Measurements from ENCODE around the gene OXSR1.
"Not testable (repeated sequence)": the region's sequence is repeated elsewhere in the genome, so short reads cannot be mapped to it uniquely, and the experiment has no call there.

Gene OXSR1

DNA sequence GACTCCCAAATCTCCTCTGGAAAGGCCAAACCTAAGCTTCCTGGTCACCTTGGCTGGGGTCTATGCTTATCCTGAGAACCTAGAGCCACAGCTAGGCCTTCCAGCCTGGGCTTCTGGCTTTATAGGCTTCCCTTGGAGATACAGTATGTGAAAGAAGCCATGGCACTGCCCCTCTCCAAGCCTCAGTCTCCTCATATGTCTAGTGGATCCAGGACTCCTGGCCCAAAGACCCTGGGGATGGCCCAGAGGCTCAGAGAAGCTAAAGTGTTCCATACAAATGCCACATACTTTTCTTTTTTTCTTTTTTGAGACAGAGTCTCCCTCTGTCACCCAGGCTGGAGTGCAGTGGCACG lies 37.1 kb upstream of the OXSR1 start:
- DNase-seq = no peak

DNA sequence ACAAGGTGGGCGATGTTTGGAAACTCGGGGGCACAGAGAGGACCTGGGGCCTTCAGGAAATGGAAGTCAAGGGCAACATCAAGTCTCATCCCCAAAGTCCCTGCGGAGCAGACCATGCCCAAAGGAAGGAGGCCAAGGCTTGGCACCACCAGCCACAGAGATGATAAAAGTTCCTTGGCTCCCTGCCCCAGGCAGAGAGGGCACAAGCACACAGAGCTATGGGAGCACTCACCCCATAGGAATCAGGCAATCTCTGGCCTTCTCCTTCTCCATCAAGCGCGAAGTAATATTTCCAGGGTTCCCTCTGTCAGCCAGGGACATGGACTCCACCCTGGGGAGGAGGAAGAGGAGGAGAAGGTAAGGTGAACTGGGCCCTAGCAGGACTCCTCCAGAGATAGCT lies 36.3 kb upstream of the OXSR1 start:
- DNase-seq = no peak

DNA sequence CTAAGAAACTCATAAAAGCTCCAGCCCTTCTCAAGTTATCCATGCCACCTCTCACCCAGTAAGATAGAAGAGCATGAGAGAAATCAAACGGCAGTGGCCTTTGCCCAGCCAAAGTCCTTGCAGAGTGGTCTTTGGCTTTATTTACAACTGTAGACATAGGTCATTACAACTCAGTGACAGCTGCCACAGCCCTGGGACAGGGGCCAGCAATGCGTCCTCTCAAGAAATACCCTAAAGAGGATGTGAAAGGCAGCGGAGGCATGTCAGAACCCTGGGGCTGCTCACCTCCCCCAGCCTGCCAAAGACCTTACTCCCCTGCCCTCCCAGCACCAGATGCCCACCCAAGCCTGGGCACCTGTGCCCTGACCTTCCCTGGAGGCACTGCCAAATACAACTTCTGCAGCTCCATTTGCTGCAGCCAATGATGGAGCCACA lies 34.7 kb upstream of the OXSR1 start:
- DNase-seq = no peak

DNA sequence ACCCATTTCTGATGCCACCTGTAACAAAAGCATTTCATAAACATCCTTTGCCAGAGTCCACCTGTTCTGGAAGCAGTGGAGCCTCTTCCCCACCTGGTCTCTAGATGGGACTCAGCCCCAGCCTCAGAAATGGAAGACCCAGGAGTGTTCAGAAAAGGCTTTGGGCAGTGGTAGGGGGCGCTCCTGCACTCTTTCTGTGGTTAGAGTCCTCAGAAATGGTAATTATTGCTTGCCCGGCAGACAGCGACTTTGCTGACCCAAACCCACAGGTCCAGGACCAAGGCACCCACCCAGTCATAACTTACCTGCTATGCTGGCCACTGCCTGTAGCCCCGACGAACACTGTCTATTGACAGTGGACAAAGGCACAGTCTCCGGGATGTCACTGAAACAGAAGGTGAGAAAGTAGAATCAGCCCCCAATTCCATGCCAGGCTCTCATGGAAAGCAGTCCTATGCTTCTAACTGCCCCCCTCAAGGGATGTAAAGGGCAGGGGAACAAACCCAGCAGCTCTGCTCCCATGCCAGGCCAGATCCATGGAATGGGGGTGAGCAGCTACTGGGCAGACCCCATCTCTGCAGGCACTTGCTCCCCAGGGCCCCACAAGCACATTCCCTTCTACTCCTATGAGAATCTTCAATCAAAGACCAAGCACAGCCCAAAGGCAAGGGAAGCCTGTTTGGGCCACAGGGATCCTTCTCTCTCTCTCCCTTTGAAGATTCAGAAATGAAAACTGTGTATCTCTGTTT lies 33.5 kb upstream of the OXSR1 start:
- peak; percentile 16 for DNase-seq

DNA sequence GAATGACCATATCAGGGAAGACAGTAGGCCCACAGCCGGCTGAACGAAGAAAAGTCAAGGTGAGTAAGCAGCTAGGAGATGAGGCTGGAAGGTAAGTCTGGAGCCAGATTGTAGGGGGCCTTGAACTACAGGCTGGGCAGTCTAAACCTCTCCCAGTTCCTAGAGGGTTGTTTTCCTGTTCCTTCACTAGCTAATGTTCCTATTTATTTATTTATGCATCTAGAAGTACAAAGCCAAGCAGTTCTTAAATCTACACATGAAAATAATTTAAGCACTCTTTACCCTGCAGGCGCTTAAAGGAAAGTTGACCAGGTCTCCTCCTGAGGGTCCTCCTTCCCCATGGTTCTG lies 32.2 kb upstream of the OXSR1 start:
- DNase-seq = no peak

DNA sequence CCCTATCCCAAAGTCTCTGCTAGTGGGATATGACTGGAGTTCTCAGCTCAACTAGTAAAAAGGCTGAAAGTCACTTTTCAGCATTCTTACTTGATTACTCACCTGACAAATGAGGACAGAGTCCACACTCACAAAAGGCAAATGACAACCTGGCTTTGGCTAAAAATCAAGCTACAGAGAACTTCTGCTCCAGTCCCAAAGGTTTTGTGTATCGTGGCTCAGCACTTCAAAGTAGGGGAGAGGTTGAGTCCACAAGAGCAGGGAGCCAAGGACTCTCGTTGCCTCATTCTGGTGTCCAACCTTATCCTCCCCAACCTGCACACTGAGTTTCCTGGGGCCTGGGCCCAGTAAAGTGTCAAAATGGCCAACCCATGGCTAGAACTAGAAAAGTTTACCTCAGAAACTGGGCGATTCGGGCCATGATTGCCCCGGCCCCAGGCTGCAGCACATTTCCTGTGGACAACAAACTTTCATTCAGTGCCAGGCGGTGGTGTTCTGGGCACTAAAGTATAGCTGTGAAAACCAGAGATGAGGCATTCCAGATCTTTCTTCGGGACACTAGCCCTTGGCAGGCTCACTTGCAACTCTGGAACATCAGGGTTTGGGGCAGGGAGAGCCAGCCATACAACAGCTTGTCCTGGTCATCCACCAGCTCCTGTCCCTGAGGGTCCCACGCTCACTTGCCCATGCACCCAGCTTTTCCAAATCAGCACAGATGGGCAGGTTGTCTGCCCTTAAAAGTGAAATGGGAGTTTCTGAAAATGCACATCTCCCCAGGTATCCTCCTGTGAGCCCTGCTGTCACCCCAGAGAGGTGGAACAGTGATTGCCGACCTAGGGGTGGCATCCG lies 31.6 kb upstream of the OXSR1 start:
- no peak for DNase-seq

DNA sequence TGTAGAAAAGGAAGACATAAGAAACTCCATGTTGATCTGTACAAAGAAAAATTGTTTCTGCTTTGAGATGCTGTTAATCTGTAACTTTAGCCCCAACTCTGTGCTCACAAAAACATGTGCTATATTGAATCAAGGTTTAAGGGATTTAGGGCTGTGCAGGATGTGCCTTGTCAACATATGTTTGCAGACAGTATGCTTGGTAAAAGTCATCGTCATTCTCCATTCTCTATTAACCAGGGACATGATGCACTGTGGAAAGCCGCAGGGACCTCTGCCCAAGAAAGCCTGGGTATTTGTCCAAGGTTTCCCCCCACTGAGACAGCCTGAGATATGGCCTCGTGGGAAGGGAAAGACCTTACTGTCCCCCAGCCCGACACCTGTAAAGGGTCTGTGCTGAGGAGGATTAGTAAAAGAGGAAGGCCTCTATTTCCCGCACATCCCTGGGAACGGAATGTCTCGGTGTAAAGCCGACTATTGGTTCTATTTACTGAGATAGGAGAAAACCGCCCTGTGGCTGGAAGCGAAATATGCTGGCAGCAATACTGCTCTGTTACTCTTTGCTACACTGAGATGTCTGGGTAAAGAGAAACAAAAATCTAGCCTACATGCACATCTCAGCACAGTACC lies 30.7 kb upstream of the OXSR1 start:
- DNase-seq = not testable (repeated sequence)

DNA sequence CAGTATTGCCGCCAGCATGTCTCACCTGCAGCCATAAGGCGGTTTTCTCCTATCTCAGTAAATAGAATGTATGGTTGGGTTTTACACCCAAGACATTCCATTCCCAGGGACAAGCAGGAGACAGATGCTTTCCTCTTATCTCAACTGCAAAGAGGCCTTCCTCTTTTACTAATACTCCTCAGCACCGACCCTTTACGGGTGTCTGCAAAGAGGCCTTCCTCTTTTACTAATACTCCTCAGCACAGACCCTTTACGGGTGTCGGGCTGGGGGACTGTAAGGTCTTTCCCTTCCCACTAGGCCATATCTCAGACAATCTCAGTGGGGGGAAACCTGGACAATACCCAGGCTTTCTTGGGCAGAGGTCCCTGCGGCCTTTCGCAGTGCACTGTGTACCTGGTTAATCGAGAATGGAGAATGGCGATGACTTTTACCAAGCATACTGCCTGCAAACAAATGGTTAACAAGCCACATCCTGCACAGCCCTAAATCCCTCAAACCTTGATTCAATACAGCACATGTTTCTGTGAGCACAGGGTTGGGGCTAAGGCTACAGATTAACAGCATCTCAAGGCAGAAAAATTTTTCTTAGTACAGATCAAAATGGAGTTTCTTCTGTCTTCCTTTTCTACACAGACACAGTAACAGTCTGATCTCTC lies 29.6 kb upstream of the OXSR1 start:
- DNase-seq = not testable (repeated sequence)

DNA sequence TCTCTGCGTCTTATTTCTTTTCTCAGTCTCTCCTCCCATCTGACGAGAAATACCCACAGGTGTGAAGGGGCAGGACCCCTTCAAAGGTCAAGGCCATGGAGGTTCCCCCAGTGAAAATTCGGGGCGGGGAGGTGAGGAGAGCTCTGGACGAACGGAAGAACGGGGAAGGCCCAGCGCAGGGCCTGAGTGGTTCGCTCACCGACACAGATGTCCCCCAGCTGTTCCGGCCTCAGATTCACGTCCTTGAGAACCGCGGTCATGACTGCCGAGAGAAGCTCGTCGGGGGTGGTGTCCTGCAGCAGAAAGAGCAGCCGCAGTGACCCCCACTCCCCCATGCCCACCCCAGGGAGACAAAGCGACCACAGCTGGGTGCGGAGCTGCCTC lies 29.0 kb upstream of the OXSR1 start:
- peak; percentile 10 for DNase-seq

DNA sequence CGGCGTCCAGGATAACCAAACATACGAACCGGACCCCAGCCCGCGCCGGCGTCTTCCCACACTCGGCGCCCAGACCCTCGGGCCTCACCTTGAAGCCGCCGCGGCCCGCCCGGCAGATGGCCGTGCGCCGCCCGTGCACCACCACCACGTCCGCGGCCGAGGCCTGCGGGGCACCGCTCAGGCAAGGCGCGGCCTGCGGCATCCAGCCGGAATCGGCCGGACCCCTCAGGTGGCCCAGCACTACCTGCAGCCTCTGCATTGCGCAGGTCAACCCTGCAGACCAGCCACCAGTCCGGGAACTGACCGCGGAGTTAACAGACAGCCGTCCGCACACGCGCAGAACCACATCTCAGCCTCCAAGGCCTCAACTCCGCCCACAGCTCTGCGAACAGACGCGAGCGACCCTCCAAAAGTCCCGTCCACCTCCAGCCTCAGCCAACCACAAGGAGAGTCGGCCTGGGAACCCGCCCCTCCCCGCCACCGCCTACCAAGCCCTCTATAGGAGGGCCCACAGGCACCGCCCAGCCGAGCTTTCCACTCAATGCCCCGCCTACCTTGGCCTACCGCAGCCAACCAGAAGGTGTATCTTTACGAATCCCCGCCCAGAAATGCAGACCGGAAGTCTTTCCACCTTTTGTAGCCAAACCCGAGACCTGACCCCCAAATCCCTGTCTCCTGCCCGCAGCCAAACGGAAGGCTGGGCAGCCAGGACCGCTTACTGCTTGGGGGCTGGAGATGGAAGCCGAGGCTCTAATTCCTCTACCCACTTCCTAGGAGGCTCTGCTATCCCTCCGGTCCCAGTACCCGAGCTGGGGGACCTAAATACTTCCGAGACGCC lies 28.3 kb upstream of the OXSR1 start, which contains the start of gene ACAA1:
Gene ACAA1, minus strand, starts transcription at position 351 of the 838 bp plus-strand sequence. Its CDS starts 92 bp downstream, at position 259.
- DNase-seq = peak; percentile 99

DNA sequence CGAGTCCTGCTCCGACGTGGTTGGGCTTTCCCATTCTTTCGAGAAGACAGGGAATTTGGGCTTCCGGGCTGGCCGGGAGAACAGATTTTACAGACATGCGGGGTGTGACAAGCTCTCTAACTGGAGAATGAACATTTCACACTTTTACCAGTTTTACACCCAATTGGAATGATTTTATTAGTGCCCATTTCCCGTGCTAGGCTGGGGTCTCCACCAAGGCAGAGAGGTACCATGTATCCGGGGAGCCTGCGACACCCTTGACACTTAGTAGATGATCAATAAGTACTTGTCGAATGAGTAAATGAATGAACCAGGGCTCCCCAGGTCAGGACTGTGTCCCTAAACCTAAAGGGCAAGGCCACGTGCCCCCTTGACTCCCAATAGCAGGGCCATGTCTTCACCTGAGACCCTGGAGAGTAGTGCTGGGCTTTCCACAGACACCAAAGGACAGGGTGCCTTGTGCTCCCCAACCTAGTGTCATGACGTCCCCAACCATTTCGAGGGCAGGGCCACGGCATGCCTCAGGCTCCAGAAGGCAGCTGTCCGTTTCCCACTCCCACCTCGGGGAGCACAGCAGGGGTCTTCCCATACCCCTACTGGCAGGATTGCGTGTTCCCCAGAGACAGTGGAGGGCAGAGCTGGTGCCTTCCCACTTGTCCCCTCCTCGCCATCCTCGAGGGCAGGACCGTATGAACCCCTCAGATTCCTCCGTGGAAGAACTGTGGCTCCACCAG lies 27.6 kb upstream of the OXSR1 start:
- DNase-seq = no peak

DNA sequence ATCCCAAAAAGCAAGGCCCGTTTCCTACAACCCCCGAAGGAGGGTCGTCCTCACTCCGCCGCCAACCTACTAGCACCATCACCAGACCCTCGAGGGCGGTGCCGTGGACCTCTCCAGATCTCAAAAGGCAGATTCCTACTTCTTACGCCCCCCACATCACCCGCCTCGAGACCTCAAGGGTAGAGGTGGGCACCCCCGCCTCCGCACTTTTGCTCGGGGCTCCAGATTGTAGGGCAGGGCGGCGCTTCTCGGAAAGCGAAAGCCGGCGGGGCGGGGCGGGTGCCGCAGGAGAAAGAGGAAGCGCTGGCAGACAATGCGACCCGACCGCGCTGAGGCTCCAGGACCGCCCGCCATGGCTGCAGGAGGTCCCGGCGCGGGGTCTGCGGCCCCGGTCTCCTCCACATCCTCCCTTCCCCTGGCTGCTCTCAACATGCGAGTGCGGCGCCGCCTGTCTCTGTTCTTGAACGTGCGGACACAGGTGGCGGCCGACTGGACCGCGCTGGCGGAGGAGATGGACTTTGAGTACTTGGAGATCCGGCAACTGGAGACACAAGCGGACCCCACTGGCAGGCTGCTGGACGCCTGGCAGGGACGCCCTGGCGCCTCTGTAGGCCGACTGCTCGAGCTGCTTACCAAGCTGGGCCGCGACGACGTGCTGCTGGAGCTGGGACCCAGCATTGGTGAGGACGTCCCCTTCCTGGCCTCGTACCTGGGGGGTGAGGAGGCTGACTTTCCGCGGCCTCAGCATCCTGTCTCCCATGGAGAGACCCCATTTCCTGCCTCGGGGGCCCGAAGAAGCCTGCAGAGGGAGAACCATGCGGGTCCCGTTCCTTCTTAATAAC lies 26.8 kb upstream of the OXSR1 start, which contains the start of gene MYD88:
Gene MYD88, plus strand, starts transcription at position 313 of the 842 bp plus-strand sequence. Its CDS starts 40 bp downstream, at position 353.
- DNase-seq = peak; percentile 56

DNA sequence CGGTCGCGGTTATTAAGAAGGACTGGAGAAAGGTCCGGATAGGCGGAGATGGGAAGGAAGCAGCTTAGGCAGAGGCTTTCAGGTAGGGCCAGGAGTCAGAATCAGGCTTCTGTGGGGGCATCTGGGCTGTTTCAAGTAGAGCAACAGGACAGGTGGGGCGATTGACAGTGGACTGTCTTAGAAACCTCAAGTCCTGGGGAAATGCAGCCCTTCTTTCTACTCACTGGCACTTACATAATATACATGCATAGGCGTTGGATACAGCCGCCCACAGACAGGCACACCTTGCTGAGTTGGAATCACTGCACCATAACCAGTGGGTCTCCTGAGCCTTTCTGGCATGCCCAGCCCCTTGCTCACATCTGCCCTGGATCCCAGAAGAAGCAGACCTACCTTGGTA lies 26.1 kb upstream of the OXSR1 start:
- DNase-seq = no peak

DNA sequence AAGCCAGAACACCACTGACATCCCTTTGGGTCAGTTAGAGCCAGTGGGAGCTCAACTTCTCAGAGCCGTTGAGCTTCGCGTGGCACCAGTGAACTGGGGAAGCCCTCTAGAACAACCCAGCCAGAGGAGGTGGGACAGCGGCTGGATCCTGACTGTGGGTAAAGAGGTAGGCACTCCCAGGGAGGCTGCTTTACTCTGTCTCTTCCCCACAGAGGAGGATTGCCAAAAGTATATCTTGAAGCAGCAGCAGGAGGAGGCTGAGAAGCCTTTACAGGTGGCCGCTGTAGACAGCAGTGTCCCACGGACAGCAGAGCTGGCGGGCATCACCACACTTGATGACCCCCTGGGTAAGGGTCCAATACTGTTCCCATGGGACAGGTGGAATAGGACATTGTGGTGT lies 25.7 kb upstream of the OXSR1 start:
- no peak for DNase-seq

DNA sequence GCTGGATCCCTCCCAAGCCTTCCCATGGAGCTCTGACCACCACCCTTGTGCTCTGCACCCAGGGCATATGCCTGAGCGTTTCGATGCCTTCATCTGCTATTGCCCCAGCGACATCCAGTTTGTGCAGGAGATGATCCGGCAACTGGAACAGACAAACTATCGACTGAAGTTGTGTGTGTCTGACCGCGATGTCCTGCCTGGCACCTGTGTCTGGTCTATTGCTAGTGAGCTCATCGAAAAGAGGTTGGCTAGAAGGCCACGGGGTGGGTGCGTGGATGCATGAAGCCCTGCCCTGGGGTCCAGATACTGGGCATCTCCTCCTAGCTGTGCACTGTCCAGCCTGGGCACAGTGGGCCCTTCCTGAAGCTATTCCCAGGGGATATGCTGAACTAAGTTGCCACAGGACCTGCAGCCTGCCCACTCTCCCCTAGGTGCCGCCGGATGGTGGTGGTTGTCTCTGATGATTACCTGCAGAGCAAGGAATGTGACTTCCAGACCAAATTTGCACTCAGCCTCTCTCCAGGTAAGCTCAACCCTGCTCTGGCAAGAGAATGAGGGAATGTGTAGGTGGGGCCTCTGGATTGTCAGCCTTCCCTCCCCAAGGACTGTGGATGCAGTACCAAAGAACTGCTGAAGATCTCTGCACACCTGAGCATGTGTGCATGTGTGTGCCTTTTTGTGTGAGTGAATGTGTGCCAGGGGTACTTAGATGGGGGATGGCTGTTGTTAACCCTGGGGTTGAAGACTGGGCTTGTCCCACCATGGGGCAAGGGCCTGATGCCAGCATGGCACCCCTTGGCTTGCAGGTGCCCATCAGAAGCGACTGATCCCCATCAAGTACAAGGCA lies 24.8 kb upstream of the OXSR1 start:
- DNase-seq = no peak

DNA sequence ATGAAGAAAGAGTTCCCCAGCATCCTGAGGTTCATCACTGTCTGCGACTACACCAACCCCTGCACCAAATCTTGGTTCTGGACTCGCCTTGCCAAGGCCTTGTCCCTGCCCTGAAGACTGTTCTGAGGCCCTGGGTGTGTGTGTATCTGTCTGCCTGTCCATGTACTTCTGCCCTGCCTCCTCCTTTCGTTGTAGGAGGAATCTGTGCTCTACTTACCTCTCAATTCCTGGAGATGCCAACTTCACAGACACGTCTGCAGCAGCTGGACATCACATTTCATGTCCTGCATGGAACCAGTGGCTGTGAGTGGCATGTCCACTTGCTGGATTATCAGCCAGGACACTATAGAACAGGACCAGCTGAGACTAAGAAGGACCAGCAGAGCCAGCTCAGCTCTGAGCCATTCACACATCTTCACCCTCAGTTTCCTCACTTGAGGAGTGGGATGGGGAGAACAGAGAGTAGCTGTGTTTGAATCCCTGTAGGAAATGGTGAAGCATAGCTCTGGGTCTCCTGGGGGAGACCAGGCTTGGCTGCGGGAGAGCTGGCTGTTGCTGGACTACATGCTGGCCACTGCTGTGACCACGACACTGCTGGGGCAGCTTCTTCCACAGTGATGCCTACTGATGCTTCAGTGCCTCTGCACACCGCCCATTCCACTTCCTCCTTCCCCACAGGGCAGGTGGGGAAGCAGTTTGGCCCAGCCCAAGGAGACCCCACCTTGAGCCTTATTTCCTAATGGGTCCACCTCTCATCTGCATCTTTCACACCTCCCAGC lies 24.0 kb upstream of the OXSR1 start:
- DNase-seq = no peak

DNA sequence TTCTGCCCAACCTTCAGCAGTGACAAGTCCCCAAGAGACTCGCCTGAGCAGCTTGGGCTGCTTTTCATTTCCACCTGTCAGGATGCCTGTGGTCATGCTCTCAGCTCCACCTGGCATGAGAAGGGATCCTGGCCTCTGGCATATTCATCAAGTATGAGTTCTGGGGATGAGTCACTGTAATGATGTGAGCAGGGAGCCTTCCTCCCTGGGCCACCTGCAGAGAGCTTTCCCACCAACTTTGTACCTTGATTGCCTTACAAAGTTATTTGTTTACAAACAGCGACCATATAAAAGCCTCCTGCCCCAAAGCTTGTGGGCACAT lies 23.4 kb upstream of the OXSR1 start:
- DNase-seq = no peak

DNA sequence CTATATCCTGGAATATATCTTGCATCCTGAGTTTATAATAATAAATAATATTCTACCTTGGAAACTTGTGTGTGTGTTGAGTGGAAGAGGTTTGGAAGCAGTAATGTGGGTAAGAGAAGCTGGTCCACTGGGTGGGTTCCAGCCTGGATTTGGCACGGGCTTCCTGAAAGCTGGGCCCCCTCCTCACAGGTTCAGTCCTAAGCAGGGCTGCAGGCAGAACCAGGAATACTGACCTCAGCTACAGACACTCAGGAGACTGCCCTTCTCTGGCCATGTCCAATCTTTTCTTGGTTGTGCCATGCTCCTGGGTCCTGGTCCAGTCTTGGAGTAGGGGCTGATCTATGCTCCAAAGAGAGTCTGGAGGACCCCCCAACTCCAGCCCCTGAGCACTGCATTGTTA lies 22.4 kb upstream of the OXSR1 start:
- no peak for DNase-seq

DNA sequence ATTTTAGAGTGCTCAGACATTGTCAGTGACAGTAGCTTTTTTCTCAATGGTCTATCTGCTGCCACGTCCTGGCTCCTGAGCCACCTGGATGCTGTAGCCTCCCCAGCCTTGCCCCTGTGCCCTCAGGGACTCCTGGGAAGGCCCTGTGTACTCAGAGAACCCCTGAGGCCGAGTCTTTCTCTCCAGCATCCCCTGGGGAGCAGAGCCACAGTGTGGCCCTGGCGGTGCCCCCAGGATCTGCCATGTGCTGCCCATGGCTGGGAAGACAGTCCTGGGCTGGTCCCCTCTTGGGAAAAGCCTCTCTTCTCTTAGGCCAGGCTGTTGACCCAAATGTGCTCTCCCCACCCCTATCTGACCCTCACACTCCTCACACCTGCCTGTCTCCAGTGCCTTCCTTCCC lies 21.8 kb upstream of the OXSR1 start:
- no peak for DNase-seq

All from fibroblast of skin of abdomen (primary cell).